ENCODE data around the gene HSD17B8. TPM values are rescaled to one million over a fixed set of nuclear protein-coding genes. Genes with fewer than 3 reads are reported as not detected.

HSD17B8 gene
- total RNA-seq, 6 donors from 2014 or later = 8.2 to 39.3 (median 28.7) TPM

GRCh38 chr6:33164665-33165373, 39.6 kb upstream of the HSD17B8 start:
- no peaks in the 10 kb centered on the region for H3K36me3 ChIP-seq
- no peak overlapping the region for H3K27ac ChIP-seq
- H3K27me3 ChIP-seq = no peaks in the 10 kb centered on the region
- H3K9me3 ChIP-seq = no peaks in the 10 kb centered on the region
- H3K4me1 ChIP-seq = peaks cover 14 to 18% (median 16%) of the 10 kb centered on the region in 4 donors
- 64 to 69% methylated on average over 14 of the region's 14 CpGs for WGBS, 2 donors
- no peak for ATAC-seq (ENCODE audit: low FRiP score in 2 of 2)
- TF ChIP-seq CTCF (IDR thresholded peaks at IDR 0.05) = no peak
- no peak for TF ChIP-seq EP300 (IDR thresholded peaks at IDR 0.05)
- no peak for TF ChIP-seq POLR2AphosphoS5 (IDR thresholded peaks at IDR 0.05)
- no peak for TF ChIP-seq POLR2A (IDR thresholded peaks at IDR 0.05)
- no peak for DNase-seq
- H3K4me3 ChIP-seq = no peak overlapping the region

GRCh38 chr6:33165581-33166258, 38.7 kb upstream of the HSD17B8 start:
- Histone ChIP-seq H3K27ac (no peak overlapping the region), H3K36me3 (no peaks in the 10 kb centered on the region), H3K4me3 (no peak overlapping the region), H3K27me3 (no peaks in the 10 kb centered on the region), H3K9me3 (no peaks in the 10 kb centered on the region), H3K4me1 (peaks cover 12 to 15% (median 13%) of the 10 kb centered on the region in 4 donors)
- no peak for ATAC-seq (ENCODE audit: low FRiP score in 2 of 2)
- TF ChIP-seq EP300 (IDR thresholded peaks at IDR 0.05) = no peak
- peak in 1 of 2 donors; percentile 72 for DNase-seq
- WGBS, 2 donors = 72 to 88% methylated on average over 9 to 17 of the region's 17 CpGs

GRCh38 chr6:33166363-33166762, 38.1 kb upstream of the HSD17B8 start:
- 84 to 87% methylated on average over 6 of the region's 6 CpGs for WGBS, 2 donors
- H3K36me3 ChIP-seq = no peaks in the 10 kb centered on the region
- no peak overlapping the region for H3K4me3 ChIP-seq
- no peaks in the 10 kb centered on the region for H3K9me3 ChIP-seq
- ATAC-seq (ENCODE audit: low FRiP score in 2 of 2) (no peak), DNase-seq (no peak)
- TF ChIP-seq POLR2AphosphoS5 (IDR thresholded peaks at IDR 0.05) = no peak
- no peak for TF ChIP-seq POLR2A (IDR thresholded peaks at IDR 0.05)
- TF ChIP-seq CTCF (IDR thresholded peaks at IDR 0.05) = no peak
- TF ChIP-seq EP300 (IDR thresholded peaks at IDR 0.05) = no peak
- peaks cover 6 to 9% (median 7%) of the 10 kb centered on the region in 4 donors for H3K4me1 ChIP-seq
- H3K27me3 ChIP-seq = no peaks in the 10 kb centered on the region
- H3K27ac ChIP-seq = no peak overlapping the region

- Histone ChIP-seq H3K9me3 (no peaks in the 10 kb centered on the region), H3K27ac (no peak overlapping the region), H3K4me1 (peaks cover 3 to 5% (median 3%) of the 10 kb centered on the region in 4 donors), H3K4me3 (no peak overlapping the region), H3K27me3 (no peaks in the 10 kb centered on the region), H3K36me3 (no peaks in the 10 kb centered on the region)
- DNase-seq (peak in 1 of 2 donors; percentile 40), ATAC-seq (ENCODE audit: low FRiP score in 2 of 2) (no peak)
- 80 to 81% methylated on average over 2 to 7 of the region's 7 CpGs for WGBS, 2 donors
- TF ChIP-seq POLR2A (IDR thresholded peaks at IDR 0.05) (no peak), CTCF (IDR thresholded peaks at IDR 0.05) (no peak), EP300 (IDR thresholded peaks at IDR 0.05) (no peak), POLR2AphosphoS5 (IDR thresholded peaks at IDR 0.05) (no peak)
Observed at GRCh38 chr6:33166811-33167210, 37.6 kb upstream of the HSD17B8 start.

GRCh38 chr6:33167374-33168283, 36.8 kb upstream of the HSD17B8 start:
- Histone ChIP-seq H3K4me3 (no peak overlapping the region), H3K27me3 (no peaks in the 10 kb centered on the region), H3K4me1 (no peaks in the 10 kb centered on the region), H3K27ac (no peak overlapping the region), H3K36me3 (no peaks in the 10 kb centered on the region), H3K9me3 (no peaks in the 10 kb centered on the region)
- DNase-seq = peak in 1 of 2 donors; percentile 51
- WGBS, 2 donors = 83 to 88% methylated on average over 15 to 19 of the region's 19 CpGs
- TF ChIP-seq POLR2AphosphoS5 (IDR thresholded peaks at IDR 0.05) (no peak), POLR2A (IDR thresholded peaks at IDR 0.05) (no peak), EP300 (IDR thresholded peaks at IDR 0.05) (no peak), CTCF (IDR thresholded peaks at IDR 0.05) (no peak)
- ATAC-seq (ENCODE audit: low FRiP score in 2 of 2) = no peak
